Upper lobe of left lung (tissue), 6 donors: ENCODE results near the gene ZNF736. TPM values are rescaled to one million over a fixed set of nuclear protein-coding genes. Genes with fewer than 3 reads are reported as not detected.
"Not testable (repeated sequence)": the region's sequence is repeated elsewhere in the genome, so short reads cannot be mapped to it uniquely, and the experiment has no call there.

Experiments
- ATAC-seq, 2 donors: fragments of 200-7000 bp; cut with Tn5 transposase; one replicate each; pipeline ENCODE4 v1.9.1; 2022; ENCODE audit warnings: mild to moderate bottlenecking in 2 of 2, moderate library complexity in 2 of 2; ENCODE audit not compliant: low FRiP score in 2 of 2
- DNase-seq, 2 donors: peaks; one replicate each; pipeline ENCODE4 v3.0.0-alpha.2; 2019 to 2020
- H3K27ac ChIP-seq, 4 donors: fragments of 200-600 bp; sonication (generic); one replicate each; pipeline ENCODE4 v1.5.1; 2016 to 2019
- H3K27me3 ChIP-seq, 4 donors: fragments of 200-600 bp; sonication (generic); one replicate each; pipeline ENCODE4 v1.5.1; 2017 to 2019
- H3K36me3 ChIP-seq, 4 donors: fragments of 200-600 bp; sonication (generic); one replicate each; pipeline ENCODE4 v1.5.1; 2016 to 2019
- H3K4me1 ChIP-seq, 4 donors: fragments of 200-600 bp; sonication (generic); one replicate each; pipeline ENCODE4 v1.5.1; 2018 to 2019
- H3K4me3 ChIP-seq, 4 donors: fragments of 200-600 bp; sonication (generic); one replicate each; pipeline ENCODE4 v1.5.1; 2017 to 2019; ENCODE audit warnings: mild to moderate bottlenecking in 2 of 4, moderate library complexity in 1 of 4
- H3K9me3 ChIP-seq, 4 donors: fragments of 200-600 bp; sonication (generic); one replicate each; pipeline ENCODE4 v1.5.1; 2018 to 2019
- EP300 ChIP-seq, 4 donors: sonication (generic); formaldehyde crosslinking; IDR thresholded peaks; one replicate each; pipeline ENCODE4 v1.5.1; 2017; ENCODE audit warnings: antibody characterized with exemption in 4 of 4, control low read depth in 2 of 4
- POLR2A ChIP-seq, 4 donors: fragments of 450-650 bp; IDR thresholded peaks; one replicate each; pipeline ENCODE4 v1.5.1; 2016 to 2017; ENCODE audit warnings: antibody characterized with exemption in 4 of 4, mild to moderate bottlenecking in 2 of 4
- POLR2AphosphoS5 ChIP-seq, 2 donors: sonication (generic); formaldehyde crosslinking; IDR thresholded peaks; one replicate each; pipeline ENCODE4 v1.5.1; 2017; ENCODE audit warnings: antibody characterized with exemption in 2 of 2
- WGBS, 2 donors: methylation state at CpG; one replicate each; pipeline ENCODE4 v1.1.5; 2017 to 2018; 5-methylcytosine and 5-hydroxymethylcytosine counted together
- total RNA-seq, 6 donors: library from RNA; depleted of rRNA in 4 of 6; stranded (reverse); fragments of >200 nt in 4 of 6; gene quantifications; one replicate each; pipeline versions ENCODE4 v1.1.0 to v1.2.1, GENCODE V29; 2016 to 2021
- TF ChIP-seq, protein P1 (sequence below), 6 experiments: fragments of 450-650 bp in 4 of 6; fragments of 200-600 bp in 2 of 6; sonication (generic) in 2 of 6; IDR thresholded peaks; one replicate each; pipeline ENCODE4 v1.5.1; 2016 to 2019; ENCODE audit warnings: antibody characterized with exemption in 6 of 6
- donor health status: DM: no; HTN: no; CAD: no; lungs with moderate emphysema.
- donor health status: DM: no; HTN: yes; CAD: no; lungs with severe emphysema.

ZNF736 gene
- total RNA-seq: 10 to 100 TPM in 5 of 6 donors, 1 to 10 TPM in 1; 8.5 to 21.0 (median 13.7) TPM

DNA sequence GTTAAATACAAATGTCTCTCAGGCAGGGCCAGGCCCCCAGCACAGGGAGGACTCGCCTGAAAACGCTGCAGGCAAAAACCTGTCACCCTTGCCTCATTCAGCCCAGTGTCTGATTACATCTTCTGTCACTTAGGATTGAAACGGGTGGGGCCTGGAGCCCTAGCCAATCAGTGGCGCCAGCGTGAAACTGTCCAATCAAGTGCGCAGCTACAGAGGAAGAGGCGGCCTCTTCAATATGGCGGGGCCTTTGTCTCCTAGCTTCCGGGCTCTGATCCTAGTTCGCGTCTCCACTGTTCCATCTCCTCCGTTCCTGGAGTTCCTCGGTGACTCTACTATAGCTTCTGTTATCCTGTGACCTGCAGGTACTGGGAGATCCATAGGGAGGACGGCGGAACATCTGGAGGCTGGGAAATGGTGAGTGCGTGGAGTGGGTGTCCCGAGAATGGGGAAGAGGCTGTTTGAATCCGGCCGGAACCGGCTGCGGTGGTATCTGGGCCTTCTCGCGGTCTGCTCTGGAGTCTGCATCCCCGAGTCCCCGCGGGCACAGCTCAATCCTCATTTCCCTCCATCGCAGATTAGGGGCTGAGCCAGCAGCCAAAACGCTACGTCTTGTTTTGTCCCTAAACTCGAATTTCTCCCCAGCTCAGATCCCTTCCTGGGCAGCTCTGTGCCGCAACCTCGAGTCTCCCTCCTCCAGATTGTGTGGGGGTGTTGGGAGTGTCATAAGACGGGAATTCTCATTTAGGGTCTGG is at the start of gene ZNF736:
ZNF736 (plus strand) TSS at position 222 of the 752 bp plus-strand sequence; CDS start at position 412, 190 bp downstream.
- H3K27me3 ChIP-seq: no peaks in the 10 kb centered on the region
- ATAC-seq (peak; percentile 98 to 99), DNase-seq (peak; percentile 22 to 94)
- H3K27ac ChIP-seq: peak within 1 kb of the TSS; percentile 69 to 83 (median 74)
- H3K9me3 ChIP-seq: no peaks in the 10 kb centered on the region
- 0 to 1% methylated on average over 31 to 33 of the region's 33 CpGs for WGBS, 2 donors
- TF ChIP-seq POLR2A (IDR thresholded peaks at IDR 0.05) (peak in 3 of 4 donors; percentile 24 to 68 (median 66)), POLR2AphosphoS5 (IDR thresholded peaks at IDR 0.05) (peak; percentile 56 to 76), EP300 (IDR thresholded peaks at IDR 0.05) (no peak)
- TF ChIP-seq, protein P1, sequence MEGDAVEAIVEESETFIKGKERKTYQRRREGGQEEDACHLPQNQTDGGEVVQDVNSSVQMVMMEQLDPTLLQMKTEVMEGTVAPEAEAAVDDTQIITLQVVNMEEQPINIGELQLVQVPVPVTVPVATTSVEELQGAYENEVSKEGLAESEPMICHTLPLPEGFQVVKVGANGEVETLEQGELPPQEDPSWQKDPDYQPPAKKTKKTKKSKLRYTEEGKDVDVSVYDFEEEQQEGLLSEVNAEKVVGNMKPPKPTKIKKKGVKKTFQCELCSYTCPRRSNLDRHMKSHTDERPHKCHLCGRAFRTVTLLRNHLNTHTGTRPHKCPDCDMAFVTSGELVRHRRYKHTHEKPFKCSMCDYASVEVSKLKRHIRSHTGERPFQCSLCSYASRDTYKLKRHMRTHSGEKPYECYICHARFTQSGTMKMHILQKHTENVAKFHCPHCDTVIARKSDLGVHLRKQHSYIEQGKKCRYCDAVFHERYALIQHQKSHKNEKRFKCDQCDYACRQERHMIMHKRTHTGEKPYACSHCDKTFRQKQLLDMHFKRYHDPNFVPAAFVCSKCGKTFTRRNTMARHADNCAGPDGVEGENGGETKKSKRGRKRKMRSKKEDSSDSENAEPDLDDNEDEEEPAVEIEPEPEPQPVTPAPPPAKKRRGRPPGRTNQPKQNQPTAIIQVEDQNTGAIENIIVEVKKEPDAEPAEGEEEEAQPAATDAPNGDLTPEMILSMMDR (IDR thresholded peaks at IDR 0.05): no peak
- H3K4me1 ChIP-seq: peaks cover 10 to 22% (median 15%) of the 10 kb centered on the region in 4 donors
- H3K36me3 ChIP-seq: no peaks in the 10 kb centered on the region
- H3K4me3 ChIP-seq: peak within 1 kb of the TSS; percentile 59 to 84 (median 68)

DNA sequence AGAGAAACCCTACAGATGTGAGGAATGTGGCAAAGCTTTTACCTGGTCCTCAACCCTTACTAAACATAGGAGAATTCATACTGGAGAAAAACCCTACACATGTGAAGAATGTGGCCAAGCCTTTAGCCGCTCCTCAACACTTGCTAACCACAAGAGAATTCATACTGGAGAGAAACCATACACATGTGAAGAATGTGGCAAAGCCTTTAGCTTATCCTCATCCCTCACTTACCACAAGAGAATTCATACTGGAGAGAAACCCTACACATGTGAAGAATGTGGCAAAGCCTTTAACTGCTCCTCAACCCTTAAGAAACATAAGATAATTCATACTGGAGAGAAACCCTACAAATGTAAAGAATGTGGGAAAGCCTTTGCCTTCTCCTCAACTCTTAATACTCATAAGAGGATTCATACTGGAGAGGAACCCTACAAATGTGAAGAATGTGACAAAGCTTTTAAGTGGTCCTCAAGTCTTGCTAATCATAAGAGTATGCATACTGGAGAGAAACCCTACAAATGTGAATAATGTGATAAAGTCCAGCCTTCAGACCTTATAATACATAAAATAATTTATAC is 47.3 kb upstream of the ZNF736 start:
- no peaks in the 10 kb centered on the region for H3K36me3 ChIP-seq
- H3K27me3 ChIP-seq: no peaks in the 10 kb centered on the region
- DNase-seq (no peak), ATAC-seq (no peak)
- no peak overlapping the region for H3K4me3 ChIP-seq
- no peaks in the 10 kb centered on the region for H3K4me1 ChIP-seq
- WGBS, 2 donors: 69 to 90% methylated on average over 1 of the region's 1 CpG
- H3K27ac ChIP-seq: no peak overlapping the region
- TF ChIP-seq POLR2AphosphoS5 (IDR thresholded peaks at IDR 0.05) (no peak), POLR2A (IDR thresholded peaks at IDR 0.05) (no peak), EP300 (IDR thresholded peaks at IDR 0.05) (no peak)
- TF ChIP-seq, protein P1 (IDR thresholded peaks at IDR 0.05): no peak
- peaks cover 20 to 51% (median 31%) of the 10 kb centered on the region in 4 donors for H3K9me3 ChIP-seq

DNA sequence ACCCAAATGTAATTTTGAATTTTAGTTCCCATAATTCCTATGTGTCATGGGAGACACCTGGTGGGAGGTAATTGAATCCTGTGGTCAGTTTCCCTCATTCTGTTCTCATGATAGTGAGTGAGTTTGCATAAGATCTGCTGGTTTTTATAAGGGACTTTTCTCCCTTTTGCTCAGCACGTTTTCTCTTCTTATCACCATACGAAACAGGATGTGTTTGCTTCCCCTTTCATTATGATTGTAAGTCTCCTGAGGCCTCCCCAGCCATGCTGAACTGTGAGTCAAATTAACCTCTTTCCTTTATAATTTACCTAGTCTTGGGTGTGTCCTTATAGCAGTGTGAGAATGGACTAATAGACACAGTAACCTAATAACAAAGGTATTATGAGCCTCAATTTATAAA is 36.1 kb upstream of the ZNF736 start:
- H3K36me3 ChIP-seq: no peaks in the 10 kb centered on the region

DNA sequence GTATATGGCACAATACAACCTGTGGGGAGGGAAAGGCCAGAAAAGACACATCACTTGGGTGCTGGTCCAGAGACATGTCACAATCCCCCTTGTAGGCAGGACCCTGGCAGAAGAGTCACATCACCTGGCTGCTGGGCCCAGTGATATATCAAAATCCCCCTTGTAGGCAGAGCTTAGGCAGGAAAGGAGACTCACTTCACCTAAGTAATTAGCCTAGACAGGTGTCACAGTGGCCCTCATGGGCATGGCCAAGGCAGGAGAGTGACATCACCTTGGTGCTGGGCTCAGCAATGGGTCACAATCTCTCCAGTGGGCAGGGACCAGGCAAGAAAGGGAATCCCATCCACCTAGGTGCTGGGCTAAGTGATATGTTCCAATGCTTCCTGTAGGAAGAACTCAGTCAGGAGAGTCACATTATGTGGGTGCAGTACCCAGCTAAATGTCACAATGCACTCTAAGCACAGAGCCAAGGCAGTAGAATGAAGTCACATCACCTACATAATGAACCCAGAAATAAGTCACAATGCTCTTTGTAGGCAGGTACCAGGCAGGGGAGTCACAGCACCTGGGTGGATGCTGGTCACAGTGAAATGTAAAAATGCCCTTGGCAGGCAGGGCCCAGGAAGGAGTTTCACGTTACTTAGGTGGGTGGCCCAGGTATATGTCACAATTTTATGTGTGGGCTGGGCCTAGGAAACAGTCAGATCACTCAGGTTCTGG is 18.9 kb upstream of the ZNF736 start:
- ATAC-seq: no peak
- no peak for TF ChIP-seq POLR2A (IDR thresholded peaks at IDR 0.05)
- TF ChIP-seq POLR2AphosphoS5 (IDR thresholded peaks at IDR 0.05): no peak
- TF ChIP-seq, protein P1 (IDR thresholded peaks at IDR 0.05): no peak
- no peak for TF ChIP-seq EP300 (IDR thresholded peaks at IDR 0.05)

More for the DNA sequence above, 36.1 kb upstream of the ZNF736 start:
- Histone ChIP-seq H3K4me1 (no peaks in the 10 kb centered on the region), H3K27ac (no peak overlapping the region), H3K4me3 (no peak overlapping the region), H3K27me3 (no peaks in the 10 kb centered on the region), H3K9me3 (peaks cover 0 to 4% (median 2%) of the 10 kb centered on the region in 4 donors)
- ATAC-seq (no peak), DNase-seq (no peak)
- TF ChIP-seq POLR2AphosphoS5 (IDR thresholded peaks at IDR 0.05) (no peak), POLR2A (IDR thresholded peaks at IDR 0.05) (no peak), EP300 (IDR thresholded peaks at IDR 0.05) (no peak)
- TF ChIP-seq, protein P1 (IDR thresholded peaks at IDR 0.05): no peak
- WGBS, 2 donors: 41 to 48% methylated on average over 2 of the region's 2 CpGs

DNA sequence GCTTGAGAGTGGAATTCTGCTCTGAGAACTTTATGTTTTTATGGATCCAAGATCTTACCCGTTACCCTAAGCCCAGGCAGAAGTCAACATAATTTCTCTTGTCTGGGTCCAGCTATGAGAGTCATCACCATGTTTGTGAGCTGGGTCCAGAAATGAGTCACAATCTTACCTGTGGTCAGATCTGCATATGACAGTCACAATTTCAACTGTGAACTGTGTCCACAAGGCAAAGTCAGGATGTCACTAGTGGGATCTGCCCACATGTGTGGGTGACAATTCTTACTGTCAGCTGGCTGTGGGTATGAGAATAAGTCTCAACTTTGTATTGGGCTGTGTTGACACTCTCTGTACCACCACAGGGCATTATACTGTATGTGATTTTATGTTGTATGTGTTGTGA is 16.3 kb upstream of the ZNF736 start:
- H3K36me3 ChIP-seq, H3K27ac ChIP-seq, H3K9me3 ChIP-seq, H3K27me3 ChIP-seq, ATAC-seq, H3K4me3 ChIP-seq, H3K4me1 ChIP-seq, DNase-seq: not testable (repeated sequence)
- 73 to 79% methylated on average over 1 of the region's 1 CpG for WGBS, 2 donors

More for the DNA sequence above, 18.9 kb upstream of the ZNF736 start:
- Histone ChIP-seq H3K4me1 (no peaks in the 10 kb centered on the region), H3K27me3 (no peaks in the 10 kb centered on the region), H3K36me3 (no peaks in the 10 kb centered on the region), H3K27ac (no peak overlapping the region), H3K4me3 (no peak overlapping the region), H3K9me3 (no peaks in the 10 kb centered on the region)
- DNase-seq: no peak
- 56 to 71% methylated on average over 1 of the region's 1 CpG for WGBS, 2 donors
